ENCODE results near the gene CDC42BPA.

CDC42BPA gene

DNA sequence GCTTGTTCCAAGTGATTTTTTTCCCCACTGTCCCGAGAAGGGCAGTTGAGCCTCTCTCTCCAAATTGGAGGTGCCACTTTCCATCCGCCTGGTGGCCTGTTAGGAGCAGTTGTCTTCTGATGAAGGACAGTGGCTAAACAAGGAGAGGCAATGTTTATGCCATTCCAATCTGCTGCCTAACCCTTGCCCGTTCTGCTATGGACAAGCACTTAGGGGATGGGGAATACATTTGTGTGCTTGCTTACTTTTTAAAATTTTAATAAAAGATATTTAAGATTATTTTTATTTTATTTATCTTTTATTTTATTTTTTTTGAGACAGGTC, 366.2 kb downstream of the CDC42BPA start:
- no peak overlapping the region for H3K27ac ChIP-seq
- TF ChIP-seq, protein P1, sequence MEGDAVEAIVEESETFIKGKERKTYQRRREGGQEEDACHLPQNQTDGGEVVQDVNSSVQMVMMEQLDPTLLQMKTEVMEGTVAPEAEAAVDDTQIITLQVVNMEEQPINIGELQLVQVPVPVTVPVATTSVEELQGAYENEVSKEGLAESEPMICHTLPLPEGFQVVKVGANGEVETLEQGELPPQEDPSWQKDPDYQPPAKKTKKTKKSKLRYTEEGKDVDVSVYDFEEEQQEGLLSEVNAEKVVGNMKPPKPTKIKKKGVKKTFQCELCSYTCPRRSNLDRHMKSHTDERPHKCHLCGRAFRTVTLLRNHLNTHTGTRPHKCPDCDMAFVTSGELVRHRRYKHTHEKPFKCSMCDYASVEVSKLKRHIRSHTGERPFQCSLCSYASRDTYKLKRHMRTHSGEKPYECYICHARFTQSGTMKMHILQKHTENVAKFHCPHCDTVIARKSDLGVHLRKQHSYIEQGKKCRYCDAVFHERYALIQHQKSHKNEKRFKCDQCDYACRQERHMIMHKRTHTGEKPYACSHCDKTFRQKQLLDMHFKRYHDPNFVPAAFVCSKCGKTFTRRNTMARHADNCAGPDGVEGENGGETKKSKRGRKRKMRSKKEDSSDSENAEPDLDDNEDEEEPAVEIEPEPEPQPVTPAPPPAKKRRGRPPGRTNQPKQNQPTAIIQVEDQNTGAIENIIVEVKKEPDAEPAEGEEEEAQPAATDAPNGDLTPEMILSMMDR (IDR thresholded peaks at IDR 0.05) = no peak
- no peak for TF ChIP-seq ZFX (IDR thresholded peaks at IDR 0.05; ENCODE audit: borderline replicate concordance)

DNA sequence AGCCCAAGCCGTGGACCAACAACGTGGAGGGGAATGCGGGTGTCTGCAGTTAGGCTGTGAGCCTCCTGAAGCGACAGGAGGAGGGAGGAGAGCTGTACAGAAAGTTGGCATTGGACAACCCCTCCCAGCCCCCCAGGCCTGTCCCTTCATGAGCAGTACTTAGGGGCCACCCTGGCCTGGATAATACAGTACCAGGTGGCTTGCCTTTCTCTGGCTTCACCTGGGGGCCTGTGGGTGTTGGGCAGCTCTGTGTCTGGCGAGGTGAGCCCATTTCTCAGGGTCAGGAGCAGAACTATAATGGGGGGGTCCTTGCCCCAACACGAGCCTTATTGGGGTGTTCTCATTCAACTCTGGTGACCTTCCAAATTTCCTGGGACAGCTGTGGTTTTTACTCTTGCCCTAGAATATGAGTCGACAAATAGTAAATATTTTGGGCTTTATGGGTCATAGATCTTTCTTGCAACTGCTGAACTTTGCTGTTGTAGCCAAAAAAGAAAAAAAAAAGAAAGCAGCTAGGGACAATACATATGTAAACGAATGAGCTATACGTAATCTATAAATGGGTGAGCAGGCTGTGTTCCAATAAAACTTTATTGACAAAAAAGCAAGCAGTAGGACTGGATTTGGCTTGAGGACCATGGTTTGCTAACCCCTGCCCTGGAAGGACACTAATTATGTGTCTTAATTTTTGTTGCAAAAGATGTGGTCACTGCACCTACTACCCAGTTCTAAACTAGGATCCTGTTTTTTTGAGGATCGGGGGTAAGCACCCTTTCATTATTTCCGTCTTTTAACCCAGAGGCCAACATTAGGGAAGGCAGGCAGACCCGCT, 366.8 kb downstream of the CDC42BPA start:
- TF ChIP-seq, protein P1 (IDR thresholded peaks at IDR 0.05) = no peak
- no peak for TF ChIP-seq ZFX (IDR thresholded peaks at IDR 0.05; ENCODE audit: borderline replicate concordance)
- no peak overlapping the region for H3K27ac ChIP-seq

DNA sequence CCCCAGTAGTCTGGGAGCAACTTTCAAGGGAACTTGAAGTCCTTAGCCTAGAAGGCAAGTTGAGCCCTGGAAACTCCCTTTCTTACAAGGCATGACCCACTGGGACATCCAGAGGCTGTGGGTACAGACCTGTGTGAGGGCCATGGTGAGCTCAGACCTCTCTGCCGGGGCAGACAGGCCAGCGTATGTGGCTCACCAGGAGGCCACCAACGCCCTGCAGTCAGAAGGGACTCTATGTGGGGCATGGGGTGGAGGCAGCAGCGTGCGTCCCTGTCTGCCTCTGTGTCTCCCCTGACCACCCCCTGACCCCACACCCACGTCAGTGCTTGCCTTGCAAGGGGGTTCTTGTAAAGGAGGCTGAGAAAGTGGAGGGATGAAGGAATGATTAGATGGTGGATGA, 367.4 kb downstream of the CDC42BPA start:
- no peak for TF ChIP-seq ZFX (IDR thresholded peaks at IDR 0.05; ENCODE audit: borderline replicate concordance)
- TF ChIP-seq, protein P1 (IDR thresholded peaks at IDR 0.05) = no peak
- no peak overlapping the region for H3K27ac ChIP-seq

DNA sequence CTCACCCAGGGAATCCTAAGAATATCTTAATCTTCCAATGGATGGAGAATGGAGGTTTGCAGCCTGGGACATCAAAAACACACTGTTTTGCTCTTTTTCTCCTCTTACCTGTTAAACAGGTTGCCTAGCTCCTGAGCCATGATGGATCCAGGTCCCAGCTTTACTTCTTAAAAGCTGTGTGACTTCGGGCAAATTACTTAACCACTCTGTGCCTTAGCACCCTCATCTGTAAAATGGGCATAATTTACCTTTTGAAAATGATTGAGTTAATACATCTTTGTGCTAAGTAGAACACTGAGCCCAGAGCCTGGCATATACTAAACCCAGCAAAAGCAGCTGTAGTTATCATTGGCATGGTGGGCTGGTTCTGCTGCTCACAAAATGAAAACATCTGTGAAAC, 368.0 kb downstream of the CDC42BPA start:
- no peak for TF ChIP-seq ZFX (IDR thresholded peaks at IDR 0.05; ENCODE audit: borderline replicate concordance)
- TF ChIP-seq, protein P1 (IDR thresholded peaks at IDR 0.05) = no peak
- H3K27ac ChIP-seq = no peak overlapping the region

DNA sequence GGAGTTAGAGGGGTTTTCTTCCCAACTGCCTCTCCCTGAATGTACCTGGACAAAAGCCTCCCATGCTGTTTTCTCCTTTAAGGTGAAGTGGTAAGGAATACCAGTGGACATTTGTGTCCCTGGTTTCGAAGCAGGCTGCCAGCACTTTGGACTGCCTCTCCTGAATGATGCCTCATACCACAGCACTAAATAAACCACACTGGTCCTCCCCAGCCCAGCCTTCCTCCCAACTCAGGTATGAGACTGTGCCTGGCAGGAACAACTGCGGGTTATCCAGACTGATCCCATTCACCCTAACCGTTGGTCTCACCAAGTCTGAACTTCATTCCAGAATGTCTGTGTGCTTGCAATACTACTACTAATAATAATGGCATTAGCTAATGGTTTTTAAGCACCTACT, 368.9 kb downstream of the CDC42BPA start:
- no peak overlapping the region for H3K27ac ChIP-seq
- no peak for TF ChIP-seq ZFX (IDR thresholded peaks at IDR 0.05; ENCODE audit: borderline replicate concordance)
- TF ChIP-seq, protein P1 (IDR thresholded peaks at IDR 0.05) = no peak

DNA sequence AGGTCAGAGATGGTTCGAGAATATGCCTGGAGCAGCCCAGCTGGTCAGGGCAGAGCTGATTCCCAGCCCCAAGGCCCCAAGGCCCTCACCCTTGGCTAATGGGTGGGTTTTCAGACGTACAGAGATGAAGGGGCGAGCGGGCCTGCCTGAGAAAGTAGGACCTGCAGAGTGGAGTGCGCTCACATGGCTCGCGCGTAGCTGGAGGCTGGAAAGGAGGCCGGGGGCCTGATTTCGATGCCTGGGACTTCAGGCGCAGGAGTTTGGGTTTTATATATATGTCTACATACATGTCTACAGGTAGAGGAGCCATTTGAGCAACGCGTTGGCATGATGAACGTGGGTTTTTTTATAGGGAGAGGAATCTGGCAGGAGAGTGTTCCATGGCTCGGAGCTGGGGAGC, 369.3 kb downstream of the CDC42BPA start:
- no peak for TF ChIP-seq ZFX (IDR thresholded peaks at IDR 0.05; ENCODE audit: borderline replicate concordance)
- TF ChIP-seq, protein P1 (IDR thresholded peaks at IDR 0.05) = no peak
- H3K27ac ChIP-seq = no peak overlapping the region

DNA sequence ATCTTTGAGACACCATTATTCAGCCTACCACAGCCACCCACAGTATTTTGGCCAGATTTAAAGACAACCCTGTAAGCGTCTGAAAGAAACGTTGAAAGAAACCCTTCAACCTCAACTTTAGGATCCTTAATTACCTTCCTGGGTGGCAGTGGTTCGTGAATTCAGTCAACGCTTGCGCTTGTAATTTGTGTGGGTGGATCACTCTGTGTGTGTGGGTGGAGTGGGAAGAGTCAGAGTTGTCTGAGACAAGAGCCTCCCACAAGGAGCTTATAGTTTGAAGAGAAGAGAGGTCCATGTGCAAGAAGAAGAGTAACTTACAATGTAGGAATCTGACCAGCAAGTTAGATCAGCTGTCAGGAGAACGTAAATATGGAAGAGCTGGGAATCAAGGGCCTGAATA, 369.8 kb downstream of the CDC42BPA start:
- TF ChIP-seq, protein P1 (IDR thresholded peaks at IDR 0.05) = no peak
- TF ChIP-seq ZFX (IDR thresholded peaks at IDR 0.05; ENCODE audit: borderline replicate concordance) = no peak
- no peak overlapping the region for H3K27ac ChIP-seq

Measured in 22Rv1 (cell line).